WTC11 (cell line): ENCODE measurements around the gene SYTL4. TPM values are rescaled to one million over a fixed set of nuclear protein-coding genes. Genes with fewer than 3 reads are reported as not detected.

ENCODE experiments used
- ATAC-seq: fragments of 200-7000 bp; cut with Tn5 transposase; 2 replicates; pipeline ENCODE4 v1.10.0; 2021; ENCODE audit warnings: mild to moderate bottlenecking, moderate library complexity
- CTCF ChIA-PET: fragments of 300-600 bp; sonication (Branson Sonifier 250); formaldehyde crosslinking; loops from one replicate; lab custom pipeline; 2021; ENCODE audit warnings: antibody characterized with exemption; lab: Charles Lee
- POLR2A ChIA-PET: fragments of 350-600 bp; sonication (Branson Sonifier 250); formaldehyde crosslinking; loops from one replicate; lab custom pipeline; 2021; ENCODE audit warnings: antibody characterized with exemption; lab: Charles Lee
- DNase-seq: peaks from one replicate; pipeline ENCODE4 v3.0.0; 2021; ENCODE audit warnings: low spot score
- H3K27ac Mint-ChIP-seq: 2 replicates; pipeline ENCODE4 v1.8.0; 2021; ENCODE audit warnings: mixed read lengths
- H3K27me3 Mint-ChIP-seq: 2 replicates; pipeline ENCODE4 v1.8.0; 2021; ENCODE audit warnings: low read depth, mild to moderate bottlenecking, moderate library complexity, mixed read lengths
- H3K36me3 Mint-ChIP-seq: 2 replicates; pipeline ENCODE4 v1.8.0; 2021; ENCODE audit warnings: mixed read lengths
- H3K4me1 Mint-ChIP-seq: 2 replicates; pipeline ENCODE4 v1.8.0; 2022; ENCODE audit warnings: mixed read lengths
- H3K4me3 Mint-ChIP-seq: 2 replicates; pipeline ENCODE4 v1.8.0; 2021; ENCODE audit warnings: mild to moderate bottlenecking, moderate library complexity, mixed read lengths
- H3K9me3 Mint-ChIP-seq: 2 replicates; pipeline ENCODE4 v1.8.0; 2021; ENCODE audit warnings: mixed read lengths
- CTCF ChIP-seq: fragments of 200-600 bp; IDR thresholded peaks from 2 replicates; pipeline ENCODE4 v1.8.0; 2022; ENCODE audit warnings: antibody characterized with exemption
- FOXP4 ChIP-seq: sonication (generic); formaldehyde crosslinking; IDR thresholded peaks from 2 replicates; pipeline ENCODE4 v1.8.0; 2022; ENCODE audit warnings: mild to moderate bottlenecking, missing genetic modification reagents
- GABPB1 ChIP-seq: sonication (generic); formaldehyde crosslinking; IDR thresholded peaks from 2 replicates; pipeline ENCODE4 v1.8.1; 2023; ENCODE audit warnings: mild to moderate bottlenecking, missing genetic modification reagents
- GRHL2 ChIP-seq: fragments of 250-450 bp; sonication (Bioruptor Pico); IDR thresholded peaks from 2 replicates; pipeline ENCODE4 v1.8.0; 2022; ENCODE audit warnings: mild to moderate bottlenecking, moderate library complexity; ENCODE audit not compliant: insufficient replicate concordance, severe bottlenecking
- IRF1 ChIP-seq: sonication (generic); formaldehyde crosslinking; IDR thresholded peaks from 2 replicates; pipeline ENCODE4 v1.8.0; 2023; ENCODE audit warnings: missing genetic modification reagents
- NFE2L1 ChIP-seq: sonication (generic); formaldehyde crosslinking; IDR thresholded peaks from 2 replicates; pipeline ENCODE4 v1.8.1; 2023; ENCODE audit warnings: missing genetic modification reagents
- PREB ChIP-seq: sonication (generic); formaldehyde crosslinking; IDR thresholded peaks from 2 replicates; pipeline ENCODE4 v1.8.1; 2022; ENCODE audit warnings: mild to moderate bottlenecking, missing genetic modification reagents, moderate library complexity, borderline replicate concordance
- USF1 ChIP-seq: sonication (generic); formaldehyde crosslinking; IDR thresholded peaks from 2 replicates; pipeline ENCODE4 v1.8.0; 2022; ENCODE audit warnings: mild to moderate bottlenecking, missing genetic modification reagents
- USF2 ChIP-seq: sonication (generic); formaldehyde crosslinking; IDR thresholded peaks from 2 replicates; pipeline ENCODE4 v1.8.1; 2023; ENCODE audit warnings: mild to moderate bottlenecking, missing genetic modification reagents, moderate library complexity
- ZNF263 ChIP-seq: sonication (generic); formaldehyde crosslinking; IDR thresholded peaks from 2 replicates; pipeline ENCODE4 v1.8.1; 2022; ENCODE audit warnings: low read depth, mild to moderate bottlenecking, moderate library complexity, missing genetic modification reagents
- ZNF416 ChIP-seq: fragments of 250-450 bp; sonication (Bioruptor Pico); IDR thresholded peaks from 2 replicates; pipeline ENCODE4 v1.9.0; 2021; ENCODE audit warnings: mild to moderate bottlenecking, inconsistent platforms
- ZNF532 ChIP-seq: fragments of 250-450 bp; sonication (Bioruptor Pico); IDR thresholded peaks from 2 replicates; pipeline ENCODE4 v1.9.0; 2021; ENCODE audit warnings: mild to moderate bottlenecking, borderline replicate concordance
- total RNA-seq: library from RNA; stranded (reverse); gene quantifications from 3 replicates; pipeline ENCODE4 v1.2.3, GENCODE V29; 2021
- TF ChIP-seq, protein P1 (sequence below): sonication (generic); formaldehyde crosslinking; IDR thresholded peaks from 2 replicates; pipeline ENCODE4 v1.8.1; 2023; ENCODE audit warnings: mild to moderate bottlenecking, moderate library complexity, missing genetic modification reagents
- TF ChIP-seq, protein P2 (sequence below): sonication (generic); formaldehyde crosslinking; IDR thresholded peaks from 2 replicates; pipeline ENCODE4 v1.8.0; 2022; ENCODE audit warnings: mild to moderate bottlenecking, missing genetic modification reagents
- TF ChIP-seq, protein P3 (sequence below): sonication (generic); formaldehyde crosslinking; IDR thresholded peaks from 2 replicates; pipeline ENCODE4 v1.8.1; 2023; ENCODE audit warnings: mild to moderate bottlenecking, missing genetic modification reagents

The SYTL4 gene
- total RNA-seq, 1 experiment from 2014 or later = 0.31 TPM

DNA sequence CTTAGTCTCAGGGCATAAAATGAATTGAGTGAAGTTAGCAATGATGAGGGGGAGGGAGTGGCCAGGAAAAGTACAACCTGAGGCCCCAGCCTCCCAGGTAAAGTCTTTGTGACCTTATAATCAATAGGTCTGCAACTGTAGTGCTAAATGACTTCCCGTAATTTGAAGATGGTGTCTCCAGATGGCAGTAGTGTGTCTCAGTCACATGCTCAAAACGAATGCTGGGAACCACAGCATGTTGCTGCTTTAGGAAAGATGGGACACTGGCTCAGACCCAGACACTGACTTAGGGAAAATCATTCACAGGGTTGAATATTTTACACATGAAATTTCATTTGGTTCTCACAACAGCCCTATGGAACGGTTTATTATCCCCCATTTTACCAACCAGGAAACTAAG, 77.7 kb downstream of the SYTL4 start:
- H3K27ac Mint-ChIP-seq = no peak overlapping the region
- H3K9me3 Mint-ChIP-seq = no peaks in the 10 kb centered on the region
- no peak for DNase-seq
- ATAC-seq = peak; percentile 81
- POLR2A ChIA-PET = no interaction called here
- no peaks in the 10 kb centered on the region for H3K36me3 Mint-ChIP-seq
- no peaks in the 10 kb centered on the region; the same call in 1 of the 2 replicates for H3K27me3 Mint-ChIP-seq
- no peak overlapping the region for H3K4me3 Mint-ChIP-seq
- peaks cover 15% of the 10 kb centered on the region for H3K4me1 Mint-ChIP-seq
- TF ChIP-seq USF2 (CRISPR knock-in tag) (peak; percentile 84), FOXP4 (no peak), GRHL2 (CRISPR knock-in tag) (no peak), PREB (CRISPR knock-in tag) (no peak), GABPB1 (CRISPR knock-in tag) (no peak), NFE2L1 (CRISPR knock-in tag) (no peak), USF1 (peak; percentile 80)
- TF ChIP-seq, protein P1, sequence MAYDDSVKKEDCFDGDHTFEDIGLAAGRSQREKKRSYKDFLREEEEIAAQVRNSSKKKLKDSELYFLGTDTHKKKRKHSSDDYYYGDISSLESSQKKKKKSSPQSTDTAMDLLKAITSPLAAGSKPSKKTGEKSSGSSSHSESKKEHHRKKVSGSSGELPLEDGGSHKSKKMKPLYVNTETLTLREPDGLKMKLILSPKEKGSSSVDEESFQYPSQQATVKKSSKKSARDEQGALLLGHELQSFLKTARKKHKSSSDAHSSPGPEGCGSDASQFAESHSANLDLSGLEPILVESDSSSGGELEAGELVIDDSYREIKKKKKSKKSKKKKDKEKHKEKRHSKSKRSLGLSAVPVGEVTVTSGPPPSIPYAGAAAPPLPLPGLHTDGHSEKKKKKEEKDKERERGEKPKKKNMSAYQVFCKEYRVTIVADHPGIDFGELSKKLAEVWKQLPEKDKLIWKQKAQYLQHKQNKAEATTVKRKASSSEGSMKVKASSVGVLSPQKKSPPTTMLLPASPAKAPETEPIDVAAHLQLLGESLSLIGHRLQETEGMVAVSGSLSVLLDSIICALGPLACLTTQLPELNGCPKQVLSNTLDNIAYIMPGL (CRISPR knock-in tag) = no peak
- TF ChIP-seq, protein P2, sequence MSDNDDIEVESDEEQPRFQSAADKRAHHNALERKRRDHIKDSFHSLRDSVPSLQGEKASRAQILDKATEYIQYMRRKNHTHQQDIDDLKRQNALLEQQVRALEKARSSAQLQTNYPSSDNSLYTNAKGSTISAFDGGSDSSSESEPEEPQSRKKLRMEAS (CRISPR knock-in tag) = no peak
- TF ChIP-seq, all 79 proteins: peak for 2
- CTCF ChIA-PET = interaction anchor here (0.7 to 2.6 kb wide), 5 partner anchors 17 to 114 kb away, joined by 3 to 9 read pairs (median 4); no protein-coding TSS in a partner anchor

DNA sequence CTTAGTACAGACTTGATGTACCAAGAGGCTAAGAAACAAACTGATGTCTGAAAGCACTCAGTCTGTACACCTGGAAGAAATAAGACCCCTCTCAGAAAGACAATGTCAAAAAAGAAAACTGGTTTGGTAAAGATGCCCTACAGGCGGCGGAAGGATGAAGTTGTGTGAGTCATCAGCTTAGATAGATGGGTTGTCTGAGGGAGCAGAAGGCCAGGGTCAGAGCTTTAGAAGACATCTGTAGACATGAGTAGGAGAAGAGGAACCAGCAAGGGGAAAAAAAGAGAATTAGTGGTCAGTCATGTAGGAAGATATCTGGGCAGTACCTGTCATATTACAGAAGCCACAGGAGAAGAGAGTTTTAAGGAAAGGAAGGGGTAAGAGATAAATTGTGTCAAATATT, 79.7 kb downstream of the SYTL4 start:
- Mint-ChIP-seq H3K36me3 (no peaks in the 10 kb centered on the region), H3K9me3 (no peaks in the 10 kb centered on the region), H3K4me1 (peaks cover 33% of the 10 kb centered on the region), H3K4me3 (no peak overlapping the region), H3K27ac (no peak overlapping the region), H3K27me3 (no peaks in the 10 kb centered on the region; the same call in 1 of the 2 replicates)
- ChIA-PET POLR2A (no interaction called here), CTCF (interaction anchor here (1.4 kb wide), 1 partner anchor 116 kb away, joined by 6 read pairs; no protein-coding TSS in a partner anchor)
- ATAC-seq (no peak), DNase-seq (no peak)
- TF ChIP-seq, protein P3, sequence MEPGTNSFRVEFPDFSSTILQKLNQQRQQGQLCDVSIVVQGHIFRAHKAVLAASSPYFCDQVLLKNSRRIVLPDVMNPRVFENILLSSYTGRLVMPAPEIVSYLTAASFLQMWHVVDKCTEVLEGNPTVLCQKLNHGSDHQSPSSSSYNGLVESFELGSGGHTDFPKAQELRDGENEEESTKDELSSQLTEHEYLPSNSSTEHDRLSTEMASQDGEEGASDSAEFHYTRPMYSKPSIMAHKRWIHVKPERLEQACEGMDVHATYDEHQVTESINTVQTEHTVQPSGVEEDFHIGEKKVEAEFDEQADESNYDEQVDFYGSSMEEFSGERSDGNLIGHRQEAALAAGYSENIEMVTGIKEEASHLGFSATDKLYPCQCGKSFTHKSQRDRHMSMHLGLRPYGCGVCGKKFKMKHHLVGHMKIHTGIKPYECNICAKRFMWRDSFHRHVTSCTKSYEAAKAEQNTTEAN (CRISPR knock-in tag) = no peak
- no peak for TF ChIP-seq ZNF416
- no peak for TF ChIP-seq GABPB1 (CRISPR knock-in tag)
- no peak for TF ChIP-seq ZNF263 (CRISPR knock-in tag)
- no peak for TF ChIP-seq IRF1 (CRISPR knock-in tag)
- no peak for TF ChIP-seq CTCF
- no peak for TF ChIP-seq ZNF532 (CRISPR knock-in tag)
- TF ChIP-seq, protein P1 (CRISPR knock-in tag) = no peak
